NAMALWA (cell line): ENCODE data around the gene ARHGAP10.
A peak's percentile ranks its signal among the peaks of the same experiment; 100 is the strongest.

Experiments used
- DNase-seq: peaks from one replicate; pipeline ENCODE4 v3.0.0-alpha.2; 2015; ENCODE audit warnings: low spot score

Gene ARHGAP10

DNA sequence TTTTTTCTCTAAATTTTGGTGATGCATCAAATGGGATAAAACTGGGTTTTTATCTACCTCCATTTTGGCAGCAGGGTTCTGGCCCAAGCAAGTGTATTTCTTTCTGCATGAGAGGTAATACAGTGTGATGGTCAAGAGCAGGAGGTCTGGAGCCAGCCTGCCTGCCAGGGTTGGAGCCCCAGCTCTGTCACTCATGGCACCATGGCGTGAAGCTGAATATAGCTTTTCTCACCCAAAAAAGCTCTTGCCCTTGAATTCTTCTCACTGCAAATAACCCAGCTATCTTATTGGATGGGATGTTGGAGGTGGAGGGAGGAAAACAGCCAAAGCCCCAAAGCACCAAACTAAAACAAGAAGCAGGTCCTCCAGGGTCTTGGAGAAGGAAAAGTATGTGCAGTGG, 218.4 kb downstream of the ARHGAP10 start:
- DNase-seq = no peak

DNA sequence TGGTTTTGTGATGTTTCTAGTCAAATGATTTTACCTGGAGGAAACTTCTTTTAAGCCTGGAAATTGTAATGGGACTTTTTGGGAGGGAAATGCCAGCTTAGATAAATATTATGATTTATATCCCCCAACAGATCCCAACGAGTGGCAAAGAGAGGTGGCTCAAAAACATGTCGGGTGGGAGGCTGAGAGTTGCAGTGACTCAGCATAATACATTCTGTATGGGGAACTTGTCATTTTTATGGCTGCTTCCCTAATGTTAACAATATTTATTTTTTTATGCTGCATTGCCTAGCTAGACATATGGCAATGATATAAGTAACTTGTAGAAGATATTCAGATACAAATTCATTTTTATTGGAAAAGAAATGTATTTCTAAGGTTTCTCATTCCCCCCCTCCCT, 219.0 kb downstream of the ARHGAP10 start:
- no peak for DNase-seq

DNA sequence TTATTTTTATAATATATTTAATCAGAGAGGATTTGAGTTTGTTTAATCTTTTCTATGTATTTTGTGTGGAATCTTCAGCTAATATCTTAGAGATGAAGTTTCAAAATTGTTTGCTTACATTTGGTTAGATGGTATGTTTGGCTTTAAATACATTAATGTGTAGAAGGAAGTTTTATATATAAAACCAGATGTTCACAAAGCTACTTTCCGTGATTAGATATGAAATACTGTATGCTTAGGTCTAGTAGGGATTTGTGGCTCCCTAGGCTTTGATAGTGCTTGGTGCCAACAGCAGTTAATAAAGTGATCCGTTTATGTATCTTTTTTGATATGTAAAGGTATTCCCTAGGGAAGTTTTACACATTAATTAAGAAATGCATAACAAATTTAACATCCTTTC, 223.0 kb downstream of the ARHGAP10 start:
- DNase-seq = no peak

DNA sequence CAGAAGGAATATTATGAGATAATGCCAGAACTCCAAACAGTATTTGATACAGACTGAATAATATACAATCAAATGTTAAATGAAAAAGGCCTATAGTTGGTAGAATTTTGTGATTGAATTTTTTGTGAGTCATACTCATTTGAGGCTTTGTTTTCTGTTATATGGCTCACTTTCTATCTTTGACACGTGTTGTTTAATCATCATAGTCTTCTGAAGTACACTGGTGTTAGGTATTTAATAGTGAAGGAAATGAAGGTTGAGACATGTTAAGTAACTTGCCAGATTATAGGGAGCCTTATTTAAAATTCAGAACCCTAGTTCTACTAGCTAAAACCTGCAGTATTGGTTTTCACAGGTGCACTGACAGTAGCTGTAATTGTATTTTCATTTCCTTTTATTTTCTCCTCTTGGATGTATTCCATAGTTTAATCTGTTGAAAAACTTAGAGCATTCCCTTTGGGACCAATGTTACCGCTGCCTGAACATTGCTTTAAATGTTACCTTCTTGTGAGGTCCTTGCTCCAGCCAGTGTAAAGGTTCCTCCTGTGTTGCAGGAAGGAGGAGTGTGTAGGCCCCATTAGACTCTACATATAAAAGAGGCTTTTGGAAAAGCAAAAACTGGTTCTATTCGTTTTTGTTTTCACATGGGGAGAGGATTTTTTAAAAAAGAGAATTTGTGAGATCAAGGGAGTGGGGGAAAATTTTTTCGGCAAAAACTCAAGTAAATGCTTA, 224.1 kb downstream of the ARHGAP10 start:
- no peak for DNase-seq

DNA sequence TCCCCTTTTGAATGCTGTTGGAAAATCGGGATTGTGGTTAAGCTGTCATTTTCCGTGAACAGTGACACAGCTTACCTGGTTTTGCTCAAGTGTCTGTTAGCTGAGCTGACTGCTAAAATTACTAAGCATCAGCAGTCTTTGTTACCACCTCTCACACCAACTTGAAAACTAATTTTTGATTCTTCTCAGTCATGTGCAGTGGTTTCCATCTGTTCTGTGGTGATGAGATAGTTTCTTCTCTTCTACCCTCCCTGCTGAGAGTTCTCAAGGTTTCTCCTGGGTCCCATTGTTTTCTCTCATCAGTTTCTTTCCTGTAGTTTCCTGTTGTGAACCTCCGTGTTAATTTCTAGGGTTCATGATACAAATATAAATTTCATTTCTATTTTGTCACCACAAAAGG, 225.6 kb downstream of the ARHGAP10 start:
- no peak for DNase-seq

DNA sequence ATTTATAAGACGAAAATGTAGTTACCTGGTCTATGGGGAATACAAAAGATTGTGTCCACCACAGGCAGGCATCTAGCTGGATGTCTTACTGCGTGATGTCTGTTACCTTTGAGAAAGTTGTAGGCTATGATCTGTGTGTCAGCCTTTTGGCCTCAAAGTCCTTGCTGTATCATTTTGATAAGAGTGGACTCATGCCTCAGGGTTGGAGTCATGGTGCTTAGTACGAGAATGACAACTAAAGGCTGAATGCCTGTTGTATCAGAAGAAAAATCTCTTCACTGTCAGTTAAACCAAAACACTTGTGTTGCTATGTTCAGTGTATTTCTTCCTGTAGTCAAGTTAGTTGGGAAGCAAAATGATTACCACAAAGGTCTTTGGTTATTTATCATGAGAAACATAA, 226.2 kb downstream of the ARHGAP10 start:
- no peak for DNase-seq

DNA sequence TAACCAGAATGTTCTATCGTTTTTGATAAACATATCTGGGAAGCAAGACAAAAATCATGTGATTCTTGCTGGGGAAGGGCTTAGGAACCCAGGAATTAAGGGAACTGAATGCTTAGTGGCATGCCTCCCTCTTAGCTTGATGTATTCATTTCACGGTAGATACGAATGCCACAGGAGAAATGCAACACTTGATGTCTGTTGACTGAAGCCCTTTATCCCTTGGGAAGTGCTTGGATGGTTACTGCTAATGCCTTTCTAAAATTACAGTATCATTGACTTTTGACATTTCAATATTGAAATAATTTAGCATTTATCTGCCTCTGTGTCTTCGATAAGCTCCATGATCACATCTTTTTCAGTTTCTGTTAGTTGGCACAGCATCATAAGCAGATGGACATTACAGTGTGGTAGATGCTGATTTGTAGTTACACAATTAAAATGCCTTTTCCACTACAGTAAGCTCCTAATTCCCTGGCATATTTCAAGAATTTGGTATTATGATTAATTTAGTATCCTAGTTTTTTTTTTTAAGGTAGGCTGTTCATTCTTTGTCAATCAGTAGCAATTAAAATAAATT, 226.7 kb downstream of the ARHGAP10 start:
- no peak for DNase-seq

DNA sequence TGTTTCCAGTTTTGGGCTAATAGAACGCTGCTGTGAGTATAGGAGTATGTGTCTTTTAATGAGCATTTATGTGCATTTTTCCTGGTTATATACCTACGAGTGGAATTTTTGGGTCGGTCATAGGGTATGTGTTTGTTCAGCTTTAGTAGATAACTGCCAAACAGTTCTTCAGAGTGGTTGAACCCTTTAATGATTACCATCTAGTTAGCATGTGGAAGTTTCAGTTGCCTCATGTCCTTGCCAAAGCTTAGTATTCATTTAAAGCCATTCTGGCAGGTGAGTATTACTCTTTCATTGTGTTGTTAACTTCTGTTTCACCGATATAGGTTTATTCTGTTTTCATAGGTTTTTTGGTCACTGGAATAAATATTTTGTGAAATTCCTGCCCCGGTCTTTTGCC, 229.1 kb downstream of the ARHGAP10 start:
- no peak for DNase-seq

DNA sequence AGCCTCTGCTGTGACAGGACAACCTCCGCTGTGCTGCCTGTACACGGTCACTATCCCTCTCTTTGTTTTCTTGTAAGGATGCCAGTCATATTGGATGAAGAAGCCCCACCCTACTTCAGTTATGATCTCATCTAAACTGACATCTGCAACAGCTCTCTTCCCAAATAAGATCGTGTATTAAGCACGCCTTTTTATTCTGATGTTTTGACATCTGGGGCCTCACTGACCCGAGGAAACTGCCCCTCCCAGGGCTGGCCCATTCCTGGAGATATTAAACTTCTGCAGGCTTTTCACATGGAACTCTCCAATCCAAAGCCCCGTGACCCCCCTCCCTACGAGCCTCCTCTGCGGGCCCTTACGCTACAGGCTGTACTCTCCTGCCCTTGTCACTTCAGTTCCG, 232.0 kb downstream of the ARHGAP10 start:
- DNase-seq = no peak

DNA sequence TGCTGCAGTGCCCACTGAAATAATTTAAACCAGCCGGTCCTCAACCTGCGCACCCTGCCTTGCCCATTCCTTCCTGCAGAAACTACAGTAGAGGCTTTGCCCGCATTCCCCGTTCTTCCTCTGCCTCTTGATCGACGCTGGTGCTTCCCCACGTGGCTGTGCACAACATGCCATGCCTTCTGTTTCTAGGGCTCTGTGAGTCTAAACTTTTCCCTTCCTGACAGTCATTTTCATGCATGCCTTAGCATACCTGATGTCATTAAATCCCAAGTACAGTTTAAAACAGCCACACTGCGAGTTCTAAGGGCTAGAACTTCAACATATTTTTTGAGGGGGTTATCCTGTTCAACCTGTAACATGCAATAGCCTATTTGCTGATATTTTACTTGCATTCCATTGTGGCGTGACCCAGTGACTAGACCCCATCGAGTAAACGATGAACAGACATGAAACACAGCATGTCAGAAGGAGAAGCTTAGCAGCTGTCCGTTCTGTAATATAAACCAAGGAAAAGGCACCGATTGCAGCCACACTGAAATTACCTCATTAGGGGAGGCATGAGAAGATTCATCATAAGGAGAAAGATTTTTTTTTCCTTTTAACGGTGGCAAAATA, 232.5 kb downstream of the ARHGAP10 start:
- DNase-seq = no peak

DNA sequence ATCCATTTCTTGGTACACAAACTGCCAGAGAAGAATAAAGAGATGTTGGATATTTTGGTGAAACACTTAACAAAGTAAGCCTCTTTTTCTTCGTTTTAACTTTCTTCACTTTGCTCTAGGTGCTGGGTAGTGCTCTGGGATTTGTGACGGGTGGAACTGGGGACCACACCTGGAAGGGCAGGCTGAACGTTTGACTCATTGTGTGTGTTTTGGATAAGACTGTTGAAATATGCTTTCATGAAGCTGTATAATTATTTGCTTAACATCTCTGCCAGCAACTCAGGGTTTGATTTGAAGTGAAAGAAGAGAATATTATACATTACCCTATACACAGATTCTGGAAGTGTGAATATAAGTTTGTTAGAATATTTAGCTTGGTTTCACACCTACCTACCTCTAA, 233.2 kb downstream of the ARHGAP10 start:
- no peak for DNase-seq

DNA sequence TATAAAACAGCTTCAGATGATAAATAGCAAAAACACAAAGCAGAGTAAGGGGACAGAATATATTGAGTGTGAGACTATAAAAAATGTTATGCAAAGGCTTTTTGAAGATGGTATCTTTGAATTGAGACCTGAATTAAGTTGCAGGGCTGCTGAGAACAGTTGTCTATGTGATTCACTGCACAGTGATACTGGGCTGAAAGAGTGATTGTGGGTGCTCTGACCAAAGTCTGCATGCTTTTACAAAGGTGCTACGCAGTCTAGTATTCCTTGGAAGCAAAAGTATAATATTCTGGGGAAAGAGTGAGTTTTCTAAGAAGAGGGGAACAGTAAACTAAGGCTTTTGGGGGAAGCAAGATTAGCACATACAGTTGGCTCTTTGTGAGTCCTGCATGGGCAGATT, 234.0 kb downstream of the ARHGAP10 start:
- DNase-seq = no peak

DNA sequence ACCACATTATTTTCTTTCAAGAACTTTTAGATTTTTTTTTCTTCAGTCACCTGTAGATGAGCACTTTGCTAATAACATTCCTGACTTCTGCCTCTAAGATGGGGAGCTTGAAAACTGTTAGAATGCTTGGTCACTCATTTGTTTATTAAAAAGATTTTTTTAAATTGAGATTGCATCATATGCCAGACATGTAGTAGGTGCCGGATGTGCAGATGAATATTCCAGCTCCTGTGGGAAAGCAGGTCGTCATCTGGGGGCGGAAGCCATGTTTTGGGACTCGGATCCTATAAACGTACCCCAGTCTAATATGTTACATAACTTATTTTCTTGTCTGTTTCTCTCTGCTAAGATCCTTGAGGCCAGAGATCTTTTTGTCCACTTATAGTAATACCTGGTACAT, 236.8 kb downstream of the ARHGAP10 start:
- no peak for DNase-seq

DNA sequence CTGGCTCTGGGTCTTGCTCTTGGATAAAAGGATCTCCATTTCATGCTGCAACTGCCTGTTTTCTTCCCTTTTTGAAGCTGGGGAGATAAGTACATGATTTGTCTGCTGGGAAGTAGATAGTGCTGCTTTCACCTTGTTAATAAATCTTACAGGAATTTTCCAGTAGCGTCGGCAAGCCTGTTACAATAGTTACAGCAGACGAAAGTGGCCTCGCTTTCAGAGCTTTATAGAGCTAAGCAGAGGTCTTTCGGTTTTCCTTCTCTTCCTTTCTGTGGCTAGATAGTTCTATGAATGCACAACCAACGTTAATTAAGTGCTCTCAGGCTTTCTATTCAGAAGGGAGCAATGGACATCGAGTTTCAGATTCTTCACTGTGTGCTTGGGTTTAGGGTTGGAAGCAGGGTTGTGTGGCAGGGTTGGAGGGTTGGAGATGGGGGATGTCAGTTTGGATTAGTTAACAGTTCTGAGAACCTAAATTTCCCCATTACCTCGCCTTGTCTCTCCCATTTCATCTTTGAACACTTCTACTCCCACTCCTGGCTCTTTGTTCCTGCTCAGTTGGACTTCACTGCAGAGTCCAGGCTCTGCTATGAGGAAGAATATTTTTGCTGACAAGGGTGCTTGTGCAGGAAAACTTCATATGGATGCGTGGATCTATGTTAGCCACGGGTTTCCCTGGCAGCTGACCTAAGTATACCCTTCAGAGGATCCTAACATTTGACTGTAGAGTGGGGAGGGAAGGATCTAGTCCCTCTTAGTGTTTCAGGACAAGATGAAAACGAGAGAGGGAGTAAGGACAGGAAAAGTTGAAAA, 237.9 kb downstream of the ARHGAP10 start:
- no peak for DNase-seq

DNA sequence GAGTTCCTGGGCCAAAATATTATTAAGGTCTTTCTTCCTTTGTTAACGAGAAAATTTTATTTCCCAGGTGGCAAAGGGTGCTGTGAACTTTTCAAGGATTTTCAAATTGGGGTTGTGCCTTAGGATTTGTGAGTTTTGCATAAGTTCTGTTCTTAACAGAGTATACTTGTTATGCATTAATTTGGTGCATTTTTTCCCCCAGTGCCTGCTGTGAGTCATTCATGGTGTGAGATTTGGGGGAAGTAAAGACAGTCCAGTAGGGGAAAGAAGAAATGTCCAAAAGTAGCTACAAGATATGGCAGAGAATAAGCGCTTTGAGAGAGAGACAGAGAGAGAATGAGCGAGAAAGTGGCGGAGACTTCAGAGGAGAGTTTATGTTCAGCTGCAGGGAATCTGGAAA, 239.2 kb downstream of the ARHGAP10 start:
- no peak for DNase-seq

DNA sequence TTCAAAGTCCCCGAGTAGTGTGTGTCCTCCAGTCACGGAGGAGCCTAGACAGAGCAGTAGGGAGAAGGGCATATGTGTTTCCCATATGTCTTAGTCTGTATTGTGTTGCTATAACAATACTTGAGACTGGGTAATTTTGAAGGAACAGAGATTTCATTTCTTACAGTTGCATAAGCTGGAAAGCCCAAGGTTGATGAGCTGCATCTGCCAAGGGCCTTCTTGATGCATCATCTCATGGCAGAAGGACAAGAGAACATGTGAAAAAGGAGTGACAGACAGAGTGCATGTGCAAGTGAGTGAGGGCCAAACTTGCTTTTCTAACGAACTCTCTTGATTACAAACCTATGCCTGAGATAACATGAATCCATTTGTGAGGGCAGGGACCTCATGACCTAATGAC, 243.4 kb downstream of the ARHGAP10 start:
- DNase-seq = no peak

DNA sequence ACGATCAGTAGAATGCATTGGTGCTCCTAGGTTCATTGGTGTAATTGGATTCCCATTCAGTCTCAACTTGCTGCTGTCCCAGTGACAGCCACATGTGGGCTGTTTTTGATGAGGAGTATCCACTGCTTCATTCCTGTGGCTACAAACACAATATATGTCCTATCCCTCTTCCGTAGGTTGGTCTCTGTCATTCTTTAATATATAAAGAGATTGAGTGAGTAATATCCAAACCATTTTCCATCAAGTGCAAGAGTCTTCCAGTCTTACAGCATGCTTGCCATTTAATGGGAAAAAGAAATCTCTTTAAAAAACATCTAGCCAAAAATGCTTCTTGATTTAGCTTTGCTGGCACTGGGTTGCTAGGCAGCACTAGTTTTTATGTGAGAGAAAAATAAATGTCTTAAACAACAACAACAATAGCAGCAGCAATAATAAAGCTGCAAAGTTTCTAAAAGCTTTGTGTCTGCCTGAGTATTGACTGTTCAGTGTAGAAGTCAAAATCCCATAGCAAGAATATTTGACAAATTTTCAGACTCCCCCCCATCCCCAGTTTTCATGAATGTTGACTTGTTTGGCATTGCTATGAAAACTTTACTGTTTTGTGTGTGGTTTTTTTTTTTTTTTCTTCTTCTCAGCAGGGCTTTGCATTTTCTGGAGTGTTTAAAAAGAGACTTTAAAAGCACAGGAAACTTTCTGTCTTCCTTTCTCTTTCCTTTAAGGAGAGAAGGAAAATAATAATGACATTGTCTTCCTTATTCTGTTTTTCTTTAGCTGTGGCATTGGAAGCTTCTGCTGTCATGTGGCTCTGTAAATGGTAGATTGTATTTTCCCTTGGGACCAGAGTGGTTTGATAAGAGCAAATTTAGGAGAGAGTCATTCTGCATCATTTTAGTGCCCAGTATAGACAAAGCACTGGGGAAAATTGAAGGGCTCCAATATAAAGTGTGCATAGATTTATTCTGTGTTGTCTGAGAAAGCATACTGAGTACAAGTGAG, 244.3 kb downstream of the ARHGAP10 start:
- no peak for DNase-seq

DNA sequence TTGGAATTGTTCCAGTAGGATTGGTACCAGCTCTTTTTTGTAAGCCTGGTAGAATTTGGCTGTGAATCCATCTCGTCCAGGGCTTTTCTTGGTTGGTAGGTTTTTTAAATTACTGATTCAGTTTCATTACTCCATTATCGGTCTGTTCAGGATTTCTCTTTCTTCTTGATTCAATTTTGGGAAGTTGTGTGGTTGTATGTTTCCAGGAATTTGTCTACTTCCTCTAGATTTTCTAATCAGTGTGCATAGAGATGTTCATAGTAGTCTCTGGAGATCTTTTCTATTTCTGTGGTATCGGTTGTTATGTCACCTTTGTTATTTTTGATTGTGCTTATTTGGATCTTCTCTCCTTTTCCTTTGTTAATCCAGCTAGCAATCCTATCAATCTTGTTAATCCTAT, 248.7 kb downstream of the ARHGAP10 start:
- DNase-seq = no peak

DNA sequence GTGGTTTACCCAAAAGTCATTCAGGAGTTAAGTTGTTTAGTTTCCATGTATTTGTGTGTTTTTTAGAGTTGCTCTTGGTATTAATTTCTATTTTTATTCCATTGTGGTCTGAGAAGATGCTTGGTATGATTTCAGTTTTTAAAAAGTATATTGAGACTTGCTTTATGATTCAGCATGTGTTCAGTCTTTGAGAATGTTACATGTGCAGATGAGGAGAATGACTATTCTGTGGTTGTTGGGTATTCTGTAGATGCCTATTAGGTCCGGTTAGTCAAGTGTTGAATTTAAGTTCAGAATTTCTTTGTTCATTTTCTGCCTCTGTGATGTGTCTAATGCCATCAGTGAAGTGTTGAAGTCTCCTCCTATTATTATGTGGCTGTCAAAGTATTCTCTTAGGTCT, 249.4 kb downstream of the ARHGAP10 start:
- no peak for DNase-seq

DNA sequence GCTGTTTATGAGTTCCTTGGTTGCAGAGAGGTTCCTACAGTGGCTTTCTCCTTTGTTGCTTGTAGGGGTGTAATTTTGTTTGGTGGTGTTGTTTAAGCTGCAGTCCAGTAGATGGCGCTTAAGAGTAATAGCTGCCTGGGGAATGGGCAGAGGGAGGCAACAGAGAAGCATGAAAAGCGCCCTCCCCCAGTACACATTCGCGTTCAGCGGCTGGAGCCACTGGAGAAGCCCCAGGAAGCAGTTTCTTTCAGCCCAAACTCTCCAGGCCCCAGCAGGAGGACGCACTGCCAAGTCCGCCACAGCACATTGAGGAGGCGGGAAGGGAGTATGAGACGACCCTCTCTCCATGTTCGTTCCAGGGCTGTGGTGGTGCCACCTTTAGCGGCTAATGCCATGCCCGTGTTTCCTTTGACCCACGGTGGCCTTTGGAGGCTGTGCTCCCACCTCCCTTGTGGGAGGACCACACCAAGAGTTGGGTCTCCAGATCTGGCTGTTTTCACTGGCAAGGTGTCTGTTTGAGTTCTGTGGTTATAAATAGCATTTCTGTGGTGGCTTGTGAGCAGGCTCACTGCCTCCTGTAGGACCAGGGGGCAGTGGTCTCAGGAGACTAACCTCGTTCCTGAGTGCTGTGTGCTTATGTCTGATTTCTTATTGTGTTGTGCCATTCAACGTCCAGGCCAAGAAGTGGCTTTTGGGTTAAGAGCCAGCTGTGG, 252.3 kb downstream of the ARHGAP10 start:
- peak; percentile 69 for DNase-seq

DNA sequence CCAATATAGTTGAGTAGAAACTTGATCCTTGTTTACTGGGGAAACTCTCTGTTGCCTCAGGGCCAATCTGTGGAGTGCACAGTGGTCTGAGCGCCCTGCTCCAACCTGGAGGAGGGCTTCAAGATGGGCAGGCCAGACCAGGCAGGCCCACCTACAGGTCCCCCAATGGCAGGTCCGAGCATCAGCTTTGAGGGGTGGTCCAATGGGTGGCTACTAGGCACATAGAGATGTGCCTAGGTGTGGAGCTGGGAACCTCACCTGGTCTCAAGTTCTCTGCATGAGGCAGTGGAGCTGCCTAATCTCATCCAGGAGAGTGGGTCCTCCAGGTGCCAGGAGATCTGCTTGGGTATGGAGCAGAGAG, 252.9 kb downstream of the ARHGAP10 start:
- no peak for DNase-seq
